Activated CD4-positive, alpha-beta T cell treated with anti-CD3 and anti-CD28 coated beads, Interleukin-2, Interleukin-4, amounts not matched to agents 100 ng/mL and 50 ng/mL, durations not matched to agents 16 hours and 8 hours (primary cell): Measurements from ENCODE around the gene KSR2.
"Not testable (repeated sequence)": the region's sequence is repeated elsewhere in the genome, so short reads cannot be mapped to it uniquely, and the experiment has no call there.

Experiments
- DNase-seq: peaks from one replicate; pipeline ENCODE4 v3.0.0-alpha.2; 2020; ENCODE audit warnings: low spot score

KSR2 gene

GRCh38 chr12:117890137-117890536 is 78.7 kb downstream of the KSR2 start:
- no peak for DNase-seq

GRCh38 chr12:117889098-117889497 is 79.7 kb downstream of the KSR2 start:
- DNase-seq: no peak

GRCh38 chr12:117885211-117885610 is 83.6 kb downstream of the KSR2 start:
- DNase-seq: no peak

- DNase-seq: no peak
These were observed 84.6 kb downstream of the KSR2 start for GRCh38 chr12:117884161-117884560.

- DNase-seq: no peak
These were observed 86.1 kb downstream of the KSR2 start for GRCh38 chr12:117882603-117883184.

- no peak for DNase-seq
These were observed 86.6 kb downstream of the KSR2 start for GRCh38 chr12:117882181-117882580.

GRCh38 chr12:117881517-117881916 is 87.3 kb downstream of the KSR2 start:
- no peak for DNase-seq

- DNase-seq: no peak
These were observed 90.2 kb downstream of the KSR2 start for GRCh38 chr12:117878605-117879004.

GRCh38 chr12:117876436-117876816 is 92.4 kb downstream of the KSR2 start:
- DNase-seq: no peak

- DNase-seq: peak; percentile 24
These were observed 92.9 kb downstream of the KSR2 start for GRCh38 chr12:117875744-117876435.

- peak; percentile 74 for DNase-seq
These were observed 93.9 kb downstream of the KSR2 start for GRCh38 chr12:117874842-117875434.

- DNase-seq: not testable (repeated sequence)
These were observed 94.6 kb downstream of the KSR2 start for GRCh38 chr12:117874198-117874597.

GRCh38 chr12:117872546-117873169 is 96.1 kb downstream of the KSR2 start:
- no peak for DNase-seq

GRCh38 chr12:117869551-117869950 is 99.2 kb downstream of the KSR2 start:
- DNase-seq: no peak

- no peak for DNase-seq
These were observed 101.4 kb downstream of the KSR2 start for GRCh38 chr12:117867348-117867747.

- no peak for DNase-seq
These were observed 103.3 kb downstream of the KSR2 start for GRCh38 chr12:117865505-117865904.

- no peak for DNase-seq
These were observed 105.6 kb downstream of the KSR2 start for GRCh38 chr12:117863002-117863709.

- no peak for DNase-seq
These were observed 107.1 kb downstream of the KSR2 start for GRCh38 chr12:117861691-117862090.

- not testable (repeated sequence) for DNase-seq
These were observed 108.0 kb downstream of the KSR2 start for GRCh38 chr12:117860787-117861290.

- DNase-seq: no peak
These were observed 108.7 kb downstream of the KSR2 start for GRCh38 chr12:117860111-117860510.

- DNase-seq: peak; percentile 63
These were observed 110.9 kb downstream of the KSR2 start for GRCh38 chr12:117857632-117858612.
